Measurements from ENCODE around the gene PPP1R26. TPM values are rescaled to one million over a fixed set of nuclear protein-coding genes. Genes with fewer than 3 reads are reported as not detected.

PPP1R26 gene
- total and polyA plus RNA-seq, 2 of the 8 experiments (the other 6 are each of a cell fraction or from before 2014, with no cell fraction given), result 9.8 to 32.7 TPM

DNA sequence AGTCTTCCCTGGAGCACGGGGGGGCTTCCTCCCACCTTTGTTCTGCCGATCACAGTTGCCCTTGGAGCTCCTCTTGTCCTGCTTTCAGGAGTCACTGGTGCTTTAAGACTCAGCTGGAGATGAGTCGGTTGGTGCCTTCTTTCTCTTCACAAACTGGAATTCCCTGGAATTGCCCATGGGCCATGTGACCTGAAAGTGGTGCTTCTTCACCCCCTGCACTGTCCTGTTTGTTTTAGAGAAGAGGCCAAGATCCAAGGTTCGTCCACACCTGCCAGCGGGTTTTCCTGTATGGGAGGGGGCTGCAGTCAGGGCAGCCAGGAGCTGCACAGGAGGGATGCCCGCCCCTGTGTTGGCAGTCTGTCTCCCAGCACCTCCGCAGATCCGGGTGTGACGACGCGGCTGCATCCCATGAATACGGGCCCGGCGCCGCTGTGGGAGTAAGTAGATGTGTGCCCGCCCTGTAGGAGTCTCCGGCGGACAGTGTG lies 11.4 kb downstream of the PPP1R26 start:
- peaks cover 0 to 2% (median 0%) of the 10 kb centered on the region in 4 experiments; a peak in 1 of 7 replicates for H3K4me1 ChIP-seq (replicated peaks in 1 of 4; ENCODE audit: control insufficient read depth in 3 of 4, insufficient read depth in 4 of 4, low read length in 3 of 4)
- no peak overlapping the region for H2BK20ac ChIP-seq (ENCODE audit: low read length)
- no peak overlapping the region for H3K14ac ChIP-seq (ENCODE audit: insufficient read length)
- no peaks in the 10 kb centered on the region for H3K79me1 ChIP-seq (ENCODE audit: low read depth, low read length)
- H4K5ac ChIP-seq (ENCODE audit: insufficient read length, low read depth, low read length), result no peak overlapping the region
- peak overlapping the region; percentile 2; the same call in 1 of the 2 replicates for H2BK5ac ChIP-seq (ENCODE audit: low read depth, low read length)
- WGBS, 2 experiments (ENCODE audit: extremely low coverage in 1 of 2, insufficient coverage in 1 of 2, insufficient read length in 1 of 2, insufficient replicate concordance in 2 of 2, low coverage in 1 of 2, low lambda C conversion rate in 2 of 2, missing lambda C conversion rate in 1 of 2), result 83% methylated on average over 18 of the region's 18 CpGs; no CpG with 5 or more reads in 1 of the 2 experiments
- POLR2A ChIA-PET (ENCODE audit: partially characterized antibody), result interaction anchor here (1.0 to 2.2 kb wide), 4 partner anchors 8 to 14 kb away, joined by 3 to 8 read pairs (median 4); no protein-coding TSS in a partner anchor
- H2BK120ac ChIP-seq (replicated peaks; ENCODE audit: low read depth, low read length), result no peak overlapping the region
- no peak overlapping the region for H3K4me3 ChIP-seq (ENCODE audit: extremely low read depth in 1 of 4, insufficient read depth in 2 of 4, low read depth in 3 of 4, low read length in 4 of 4)
- no peak overlapping the region for H3K23ac ChIP-seq (ENCODE audit: insufficient read length)
- H3K56ac ChIP-seq (replicated peaks; ENCODE audit: insufficient read length, low read depth, low read length), result no peak overlapping the region
- no peak overlapping the region for H3K18ac ChIP-seq (ENCODE audit: extremely low read depth, low read length)
- H2BK15ac ChIP-seq (ENCODE audit: low read length), result no peak overlapping the region
- H3K79me2 ChIP-seq (ENCODE audit: control insufficient read depth in 1 of 2, insufficient read depth in 2 of 2, low read length in 2 of 2), result no peaks in the 10 kb centered on the region
- no peak overlapping the region for H3K4ac ChIP-seq (replicated peaks; ENCODE audit: insufficient read length, low read depth, low read length)
- no peak overlapping the region for H3K9ac ChIP-seq (replicated peaks in 1 of 4; ENCODE audit: extremely low read depth in 1 of 4, low read depth in 3 of 4, low read length in 3 of 4)
- no peak overlapping the region for H4K8ac ChIP-seq (ENCODE audit: extremely low read depth, insufficient read depth, low read length)
- H3K4me2 ChIP-seq (ENCODE audit: insufficient read depth in 1 of 2, low read depth in 2 of 2, low read length in 2 of 2), result no peak overlapping the region
- H4K20me1 ChIP-seq (replicated peaks in 1 of 2; ENCODE audit: control insufficient read depth in 1 of 2, insufficient read depth in 2 of 2, low read length in 2 of 2), result peaks cover 5% of the 10 kb centered on the region in 2 experiments
- H2AK5ac ChIP-seq (ENCODE audit: low read depth, low read length), result no peak overlapping the region
- no peak overlapping the region for H3K27ac ChIP-seq (ENCODE audit: low read depth, low read length)
- H3K9me3 ChIP-seq (ENCODE audit: insufficient read depth in 2 of 2, low read depth in 1 of 2, low read length in 1 of 2), result no peaks in the 10 kb centered on the region
- CTCF ChIA-PET (ENCODE audit: partially characterized antibody), result interaction anchor here (0.6 to 3.0 kb wide), 8 partner anchors 8 to 1329 kb away, joined by 3 to 11 read pairs (median 4); partner anchors contain the start of gene MRPS2
- no peaks in the 10 kb centered on the region for H3K23me2 ChIP-seq (ENCODE audit: low read depth, low read length)
- no peaks in the 10 kb centered on the region; a peak in 1 of 7 replicates for H3K27me3 ChIP-seq (replicated peaks in 1 of 4; ENCODE audit: control insufficient read depth in 3 of 4, extremely low read depth in 1 of 4, insufficient read depth in 3 of 4, low read length in 3 of 4)
- no peak overlapping the region for H4K91ac ChIP-seq (replicated peaks; ENCODE audit: insufficient read length, low read length)
- DNase-seq (ENCODE audit: low read depth in 1 of 2, low spot score in 2 of 2) (no peak), FAIRE-seq (no peak)
- no peak overlapping the region for H2AFZ ChIP-seq (ENCODE audit: low read length)
- no peak for TF ChIP-seq CREB1 (IDR thresholded peaks at IDR 0.05)
- no peak for TF ChIP-seq SRF (IDR thresholded peaks at IDR 0.05; ENCODE audit: low read depth, low read length)
- TF ChIP-seq CHD2 (IDR thresholded peaks at IDR 0.05; ENCODE audit: low read length), result no peak
- no peak for TF ChIP-seq FOSL1 (IDR thresholded peaks at IDR 0.05; ENCODE audit: insufficient read depth, low read depth, low read length)
- TF ChIP-seq BACH1 (IDR thresholded peaks at IDR 0.05; ENCODE audit: low read length), result no peak
- TF ChIP-seq SP2 (IDR thresholded peaks at IDR 0.05; ENCODE audit: low read length), result no peak
- no peak for TF ChIP-seq HDAC2 (IDR thresholded peaks at IDR 0.05; ENCODE audit: borderline replicate concordance in 1 of 2, low read depth in 2 of 2, low read length in 2 of 2)
- TF ChIP-seq, protein P1, sequence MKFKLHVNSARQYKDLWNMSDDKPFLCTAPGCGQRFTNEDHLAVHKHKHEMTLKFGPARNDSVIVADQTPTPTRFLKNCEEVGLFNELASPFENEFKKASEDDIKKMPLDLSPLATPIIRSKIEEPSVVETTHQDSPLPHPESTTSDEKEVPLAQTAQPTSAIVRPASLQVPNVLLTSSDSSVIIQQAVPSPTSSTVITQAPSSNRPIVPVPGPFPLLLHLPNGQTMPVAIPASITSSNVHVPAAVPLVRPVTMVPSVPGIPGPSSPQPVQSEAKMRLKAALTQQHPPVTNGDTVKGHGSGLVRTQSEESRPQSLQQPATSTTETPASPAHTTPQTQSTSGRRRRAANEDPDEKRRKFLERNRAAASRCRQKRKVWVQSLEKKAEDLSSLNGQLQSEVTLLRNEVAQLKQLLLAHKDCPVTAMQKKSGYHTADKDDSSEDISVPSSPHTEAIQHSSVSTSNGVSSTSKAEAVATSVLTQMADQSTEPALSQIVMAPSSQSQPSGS (IDR thresholded peaks at IDR 0.05; ENCODE audit: low read length), result no peak
- TF ChIP-seq CTBP2 (IDR thresholded peaks at IDR 0.05; ENCODE audit: borderline replicate concordance, insufficient read depth, insufficient read length, low read length), result no peak
- TF ChIP-seq SIRT6 (IDR thresholded peaks at IDR 0.05; ENCODE audit: low read length), result no peak
- no peak for TF ChIP-seq SIX5 (IDR thresholded peaks at IDR 0.05; ENCODE audit: low read depth, low read length)
- TF ChIP-seq ZNF274 (IDR thresholded peaks at IDR 0.05; ENCODE audit: borderline replicate concordance, extremely low read depth, low read length), result no peak
- TF ChIP-seq GTF2F1 (IDR thresholded peaks at IDR 0.05; ENCODE audit: borderline replicate concordance, low read depth, low read length), result no peak
- no peak overlapping the region for H2BK12ac ChIP-seq (ENCODE audit: low read depth, low read length)
- peaks cover 2 to 26% (median 17%) of the 10 kb centered on the region in 4 experiments; a peak in 6 of 8 replicates for H3K36me3 ChIP-seq (ENCODE audit: control insufficient read depth in 2 of 4, insufficient read depth in 4 of 4, low read length in 3 of 4)
